Measurements from ENCODE around the gene HSPA14. TPM values are rescaled to one million over a fixed set of nuclear protein-coding genes. Genes with fewer than 3 reads are reported as not detected.

HSPA14 gene
- total RNA-seq, 6 donors from 2014 or later, result 4.3 to 14.7 (median 9.4) TPM

GRCh38 chr10:14918964-14919363 is 80.9 kb downstream of the HSPA14 start:
- 88 to 91% methylated on average over 3 of the region's 3 CpGs for WGBS, 2 donors
- H3K27ac ChIP-seq, result no peak overlapping the region
- no peaks in the 10 kb centered on the region for H3K4me1 ChIP-seq
- TF ChIP-seq CTCF (IDR thresholded peaks at IDR 0.05) (no peak), POLR2A (IDR thresholded peaks at IDR 0.05) (no peak), POLR2AphosphoS5 (IDR thresholded peaks at IDR 0.05) (no peak), EP300 (IDR thresholded peaks at IDR 0.05) (no peak)
- H3K36me3 ChIP-seq, result peaks cover 30 to 85% (median 67%) of the 10 kb centered on the region in 4 donors
- no peaks in the 10 kb centered on the region for H3K27me3 ChIP-seq
- no peak overlapping the region for H3K4me3 ChIP-seq
- ATAC-seq (ENCODE audit: low FRiP score in 2 of 2), result no peak
- DNase-seq, result no peak
- peaks cover 0 to 21% (median 15%) of the 10 kb centered on the region in 4 donors for H3K9me3 ChIP-seq

Other genes with a start within 250 kb of the HSPA14 start
- 100 to 1,000 TPM in 1 of 6 donors, 10 to 100 TPM in 5; 44.0 to 136 (median 77.0) TPM for gene FAM107B, start 63.4 kb upstream of the HSPA14 start, total RNA-seq
- 10 to 100 TPM in 1 of 6 donors, 1 to 10 TPM in 3, under 1 TPM in 2; 0.89 to 34.6 (median 1.7) TPM for gene CDNF, start 269 bp upstream of the HSPA14 start, total RNA-seq
- gene MSANTD7, start within 50 bp of the HSPA14 start, total RNA-seq, result 10 to 100 TPM in 1 of 6 donors, 1 to 10 TPM in 5; 5.9 to 13.9 (median 7.5) TPM
- 1 to 10 TPM; 1.6 to 4.9 (median 3.7) TPM for gene SUV39H2, start 40.6 kb downstream of the HSPA14 start, total RNA-seq
- 10 to 100 TPM in 5 of 6 donors, 1 to 10 TPM in 1; 8.8 to 19.9 (median 10.9) TPM for gene DCLRE1C, start 115.8 kb downstream of the HSPA14 start, total RNA-seq
- gene MEIG1, start 121.1 kb downstream of the HSPA14 start, total RNA-seq, result 1 to 10 TPM in 1 of 6 donors, under 1 TPM in 1, not detected in 4; 0.44 to 2.0 TPM
- gene OLAH, start 205.6 kb downstream of the HSPA14 start, total RNA-seq, result 1 to 10 TPM; 1.1 to 5.6 (median 2.4) TPM

Measured in upper lobe of left lung (tissue), 6 donors.